Bronchial epithelial cell (primary cell): ENCODE results near the gene RFFL. TPM values are rescaled to one million over a fixed set of nuclear protein-coding genes. Genes with fewer than 3 reads are reported as not detected.
"Not testable (repeated sequence)": the region's sequence is repeated elsewhere in the genome, so short reads cannot be mapped to it uniquely, and the experiment has no call there.

Experiments used
- DNase-seq: peaks from one replicate; pipeline ENCODE4 v3.0.0-alpha.2; 2010; ENCODE audit warnings: low read depth
- FAIRE-seq: peaks from 2 replicates; lab custom pipeline; 2011; peaks lifted over from hg19 to GRCh38; lab: Jason Lieb, UNC
- H3K27me3 ChIP-seq: 2 replicates; pipeline ENCODE4 v1.5.1; 2011; ENCODE audit warnings: low read length; ENCODE audit not compliant: control insufficient read depth, insufficient read depth
- H3K36me3 ChIP-seq: 2 replicates; pipeline ENCODE4 v1.5.1; 2011; ENCODE audit warnings: low read length; ENCODE audit not compliant: control insufficient read depth, insufficient read depth
- H3K4me3 ChIP-seq: 2 replicates; pipeline ENCODE4 v1.5.1; 2011; ENCODE audit warnings: mild to moderate bottlenecking, low read depth, low read length, control low read depth
- CTCF ChIP-seq: IDR thresholded peaks from 2 replicates; pipeline ENCODE4 v1.5.1; 2011; ENCODE audit warnings: mild to moderate bottlenecking, moderate library complexity, low read length, control low read depth, inconsistent platforms; ENCODE audit not compliant: insufficient read depth, severe bottlenecking
- total RNA-seq: library from RNA; depleted of rRNA; stranded (reverse); fragments of >200 nt; gene quantifications from 2 replicates; pipeline ENCODE4 v1.2.1, GENCODE V29; 2014

RFFL gene
- 8.4 and 20.1 TPM in 2 replicates for total RNA-seq

- H3K27me3 ChIP-seq = no peaks in the 10 kb centered on the region
- no peak within 1 kb of the TSS for H3K4me3 ChIP-seq
- peaks cover 2% of the 10 kb centered on the region for H3K36me3 ChIP-seq
- peak; percentile 99 for DNase-seq
- TF ChIP-seq CTCF = no peak
- peak; percentile 85 for FAIRE-seq
Observed at GRCh38 chr17:35063514-35064223, at the start of gene RFFL. TSS of gene RFFL (minus strand) at chr17:35063707. CDS start at chr17:35026553, 37,154 bp downstream.

- H3K36me3 ChIP-seq, DNase-seq, H3K4me3 ChIP-seq, FAIRE-seq, H3K27me3 ChIP-seq: not testable (repeated sequence)
Observed at GRCh38 chr17:35110791-35111190, 47.3 kb upstream of the RFFL start.

- H3K36me3 ChIP-seq = no peaks in the 10 kb centered on the region
- H3K4me3 ChIP-seq = no peak overlapping the region
- TF ChIP-seq CTCF = no peak
- DNase-seq (peak; percentile 67), FAIRE-seq (no peak)
- H3K27me3 ChIP-seq = no peaks in the 10 kb centered on the region
Observed at GRCh38 chr17:35104844-35105450, 41.4 kb upstream of the RFFL start.

GRCh38 chr17:35103271-35103670 lies 39.8 kb upstream of the RFFL start:
- FAIRE-seq = no peak
- Histone ChIP-seq H3K36me3 (no peaks in the 10 kb centered on the region), H3K4me3 (no peak overlapping the region), H3K27me3 (no peaks in the 10 kb centered on the region)
- no peak for DNase-seq
- TF ChIP-seq CTCF = no peak

- DNase-seq = no peak
- FAIRE-seq = no peak
- Histone ChIP-seq H3K36me3 (no peaks in the 10 kb centered on the region), H3K4me3 (no peak overlapping the region), H3K27me3 (no peaks in the 10 kb centered on the region)
- TF ChIP-seq CTCF = no peak
Observed at GRCh38 chr17:35101725-35102124, 38.2 kb upstream of the RFFL start.

GRCh38 chr17:35101036-35101435 lies 37.5 kb upstream of the RFFL start:
- FAIRE-seq = no peak

More at GRCh38 chr17:35101036-35101435, 37.5 kb upstream of the RFFL start:
- TF ChIP-seq CTCF = no peak
- H3K4me3 ChIP-seq = no peak overlapping the region
- DNase-seq = no peak
- no peaks in the 10 kb centered on the region for H3K36me3 ChIP-seq
- no peaks in the 10 kb centered on the region for H3K27me3 ChIP-seq
